Stomach (tissue), 9 donors: Measurements from ENCODE around the gene GPR6. TPM values are rescaled to one million over a fixed set of nuclear protein-coding genes. Genes with fewer than 3 reads are reported as not detected.

Source experiments
- DNase-seq, 2 donors: peaks; one replicate each; pipeline versions ENCODE4 v3.0.0 to v3.0.0-alpha.2; 2013 to 2019
- H3K27ac ChIP-seq, 5 donors: fragments of 200-600 bp in 4 of 5; sonication (generic) in 4 of 5; one replicate each; pipeline ENCODE4 v1.5.1; 2013 to 2019; ENCODE audit warnings: mild to moderate bottlenecking in 1 of 5, moderate library complexity in 1 of 5
- H3K27me3 ChIP-seq, 3 donors: fragments of 200-600 bp; sonication (generic); one replicate each; pipeline ENCODE4 v1.5.1; 2017 to 2019; ENCODE audit warnings: mixed run types in 1 of 3
- H3K36me3 ChIP-seq, 4 donors: fragments of 200-600 bp; sonication (generic); 1 replicate in 3 of 4; 2 replicates in 1 of 4; pipeline ENCODE4 v1.5.1; 2016 to 2019
- H3K4me1 ChIP-seq, 4 donors: fragments of 200-600 bp; sonication (generic); one replicate each; pipeline ENCODE4 v1.5.1; 2016 to 2019
- H3K4me3 ChIP-seq, 4 donors: fragments of 200-600 bp; sonication (generic) in 3 of 4; one replicate each; pipeline ENCODE4 v1.5.1; 2016 to 2019; ENCODE audit warnings: mild to moderate bottlenecking in 1 of 4
- H3K9me3 ChIP-seq, 4 donors: fragments of 200-600 bp; sonication (generic); one replicate each; pipeline ENCODE4 v1.5.1; 2016 to 2019
- EP300 ChIP-seq: sonication (generic); formaldehyde crosslinking; IDR thresholded peaks from one replicate; pipeline ENCODE4 v1.6.1; 2017; ENCODE audit warnings: antibody characterized with exemption
- POLR2A ChIP-seq, 4 donors: fragments of 450-650 bp; IDR thresholded peaks; one replicate each; pipeline ENCODE4 v1.6.1; 2016; ENCODE audit warnings: antibody characterized with exemption in 4 of 4, control low read depth in 2 of 4, mild to moderate bottlenecking in 1 of 4, moderate library complexity in 1 of 4
- POLR2AphosphoS5 ChIP-seq, 3 donors: sonication (generic); formaldehyde crosslinking; IDR thresholded peaks; one replicate each; pipeline ENCODE4 v1.6.1; 2016; ENCODE audit warnings: antibody characterized with exemption in 3 of 3
- WGBS, 5 donors: extraction: QIAGEN DNeasy Blood & Tissue Kit in 3 of 5; methylation state at CpG; one replicate each; pipeline versions ENCODE4 v1.1.5 to v1.1.7; 2013 to 2018; 5-methylcytosine and 5-hydroxymethylcytosine counted together
- intact Hi-C: fragments of 100-400 bp; cut with DNase I; formaldehyde crosslinking; loops from one replicate; pipeline ENCODE4 v1.15.1; 2023; ENCODE audit warnings: low total_unique reads
- polyA plus RNA-seq, 3 donors: library from polyadenylated mRNA; stranded (reverse); fragments of 200-250 nt; gene quantifications; one replicate each; pipeline ENCODE4 v1.2.3, GENCODE V29; 2013
- total RNA-seq, 5 donors: library from RNA; depleted of rRNA; stranded (reverse); fragments of >200 nt; gene quantifications; one replicate each; pipeline versions ENCODE4 v1.1.0 to v1.2.3, GENCODE V29; 2014 to 2016
- TF ChIP-seq, protein P1 (sequence below), 7 experiments: fragments of 450-650 bp in 4 of 7; fragments of 200-600 bp in 3 of 7; sonication (generic) in 3 of 7; IDR thresholded peaks; one replicate each; pipeline ENCODE4 v1.5.1; 2016 to 2019; ENCODE audit warnings: antibody characterized with exemption in 7 of 7, control low read depth in 2 of 7, mild to moderate bottlenecking in 1 of 7
- donor health status: healthy with polysubstance abuse.
- donor health status: Bipolar disorder and iron deficiency.
- donor health status: healthy.

The GPR6 gene
- total and polyA plus RNA-seq, 8 donors, result 0.05 TPM; not detected in 7

DNA sequence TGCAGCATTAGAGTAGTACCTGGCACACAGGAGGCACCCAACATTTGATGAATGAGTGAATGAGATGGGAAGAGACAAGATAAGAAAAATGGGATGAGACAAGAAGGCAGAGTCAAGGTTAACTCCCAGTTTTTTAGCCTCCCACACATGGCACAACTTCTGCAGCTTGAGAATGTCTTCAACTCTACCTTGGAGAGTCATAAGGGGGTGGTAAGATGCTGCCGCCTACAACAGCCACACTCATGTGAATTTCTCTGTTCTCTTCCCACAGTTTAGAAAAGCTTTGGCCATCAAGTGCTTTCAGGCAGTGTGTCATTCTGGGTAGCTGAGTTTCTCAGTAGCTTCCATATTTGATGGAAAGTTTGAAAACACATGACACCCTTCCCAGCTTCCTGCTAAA lies 19.5 kb upstream of the GPR6 start:
- intact Hi-C loops, result no loop called here
- WGBS, 5 donors, result 82 to 100% (median 93%) methylated on average over 1 of the region's 1 CpG
- no peak for DNase-seq
- no peak overlapping the region for H3K4me3 ChIP-seq
- H3K4me1 ChIP-seq, result no peaks in the 10 kb centered on the region
- TF ChIP-seq, protein P1, sequence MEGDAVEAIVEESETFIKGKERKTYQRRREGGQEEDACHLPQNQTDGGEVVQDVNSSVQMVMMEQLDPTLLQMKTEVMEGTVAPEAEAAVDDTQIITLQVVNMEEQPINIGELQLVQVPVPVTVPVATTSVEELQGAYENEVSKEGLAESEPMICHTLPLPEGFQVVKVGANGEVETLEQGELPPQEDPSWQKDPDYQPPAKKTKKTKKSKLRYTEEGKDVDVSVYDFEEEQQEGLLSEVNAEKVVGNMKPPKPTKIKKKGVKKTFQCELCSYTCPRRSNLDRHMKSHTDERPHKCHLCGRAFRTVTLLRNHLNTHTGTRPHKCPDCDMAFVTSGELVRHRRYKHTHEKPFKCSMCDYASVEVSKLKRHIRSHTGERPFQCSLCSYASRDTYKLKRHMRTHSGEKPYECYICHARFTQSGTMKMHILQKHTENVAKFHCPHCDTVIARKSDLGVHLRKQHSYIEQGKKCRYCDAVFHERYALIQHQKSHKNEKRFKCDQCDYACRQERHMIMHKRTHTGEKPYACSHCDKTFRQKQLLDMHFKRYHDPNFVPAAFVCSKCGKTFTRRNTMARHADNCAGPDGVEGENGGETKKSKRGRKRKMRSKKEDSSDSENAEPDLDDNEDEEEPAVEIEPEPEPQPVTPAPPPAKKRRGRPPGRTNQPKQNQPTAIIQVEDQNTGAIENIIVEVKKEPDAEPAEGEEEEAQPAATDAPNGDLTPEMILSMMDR (IDR thresholded peaks at IDR 0.05), result no peak
- no peak for TF ChIP-seq EP300
- no peaks in the 10 kb centered on the region for H3K36me3 ChIP-seq
- no peak overlapping the region for H3K27ac ChIP-seq
- H3K9me3 ChIP-seq, result no peaks in the 10 kb centered on the region
- no peaks in the 10 kb centered on the region for H3K27me3 ChIP-seq

DNA sequence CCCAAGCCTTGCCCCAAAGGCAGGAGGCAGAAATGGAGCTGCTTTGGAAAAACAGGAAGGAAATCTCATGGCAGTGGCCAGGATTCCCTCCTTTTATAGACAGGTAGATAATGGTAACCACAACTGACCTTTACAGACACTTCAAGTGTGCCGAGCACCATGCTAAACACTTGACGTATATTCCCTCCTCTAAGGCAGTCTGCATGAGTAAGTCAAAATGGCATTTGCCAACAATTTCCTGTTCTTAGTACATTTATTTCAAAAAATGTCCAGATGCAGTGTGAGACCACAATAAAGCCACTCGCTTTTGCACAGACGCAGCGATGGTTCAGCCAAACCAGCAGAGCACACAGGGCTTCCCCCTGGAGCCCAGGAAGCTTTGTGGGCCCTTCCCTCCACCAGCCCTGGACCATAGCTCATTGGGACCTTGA lies 16.5 kb upstream of the GPR6 start:
- TF ChIP-seq POLR2A (IDR thresholded peaks at IDR 0.05) (no peak), EP300 (no peak), POLR2AphosphoS5 (IDR thresholded peaks at IDR 0.05) (no peak)
- TF ChIP-seq, protein P1 (IDR thresholded peaks at IDR 0.05), result no peak
- Histone ChIP-seq H3K9me3 (no peaks in the 10 kb centered on the region), H3K4me3 (no peak overlapping the region), H3K27me3 (no peaks in the 10 kb centered on the region), H3K27ac (no peak overlapping the region), H3K4me1 (no peaks in the 10 kb centered on the region), H3K36me3 (no peaks in the 10 kb centered on the region)
- DNase-seq, result no peak
- intact Hi-C loops, result no loop called here
- WGBS, 5 donors, result 75 to 89% (median 82%) methylated on average over 5 of the region's 5 CpGs

DNA sequence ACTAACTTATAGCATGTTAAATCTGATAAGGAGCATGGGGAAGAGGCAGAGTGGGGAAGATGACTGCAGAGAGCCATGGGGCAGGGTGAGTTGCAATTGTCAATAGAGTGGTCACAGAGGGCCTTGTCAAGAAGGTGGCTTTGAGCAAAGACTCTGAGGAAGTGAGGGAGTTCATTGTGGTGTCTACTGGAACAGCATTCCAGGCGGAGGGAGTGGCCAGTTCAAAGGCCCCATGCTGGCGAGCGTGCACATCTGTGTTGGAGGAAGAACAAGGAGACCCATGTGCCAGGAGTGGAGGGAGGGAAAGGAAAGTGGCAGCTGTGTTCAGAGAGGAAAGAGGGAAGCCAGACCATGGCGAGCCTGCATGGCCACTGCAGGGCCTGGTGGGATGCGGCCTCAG lies 15.8 kb upstream of the GPR6 start:
- 71 to 98% (median 86%) methylated on average over 5 of the region's 5 CpGs for WGBS, 5 donors
- Histone ChIP-seq H3K4me1 (no peaks in the 10 kb centered on the region), H3K36me3 (no peaks in the 10 kb centered on the region), H3K27ac (no peak overlapping the region), H3K27me3 (no peaks in the 10 kb centered on the region), H3K9me3 (no peaks in the 10 kb centered on the region), H3K4me3 (no peak overlapping the region)
- DNase-seq, result no peak
- TF ChIP-seq EP300 (no peak), POLR2AphosphoS5 (IDR thresholded peaks at IDR 0.05) (no peak), POLR2A (IDR thresholded peaks at IDR 0.05) (no peak)
- TF ChIP-seq, protein P1 (IDR thresholded peaks at IDR 0.05), result no peak
- intact Hi-C loops, result no loop called here

DNA sequence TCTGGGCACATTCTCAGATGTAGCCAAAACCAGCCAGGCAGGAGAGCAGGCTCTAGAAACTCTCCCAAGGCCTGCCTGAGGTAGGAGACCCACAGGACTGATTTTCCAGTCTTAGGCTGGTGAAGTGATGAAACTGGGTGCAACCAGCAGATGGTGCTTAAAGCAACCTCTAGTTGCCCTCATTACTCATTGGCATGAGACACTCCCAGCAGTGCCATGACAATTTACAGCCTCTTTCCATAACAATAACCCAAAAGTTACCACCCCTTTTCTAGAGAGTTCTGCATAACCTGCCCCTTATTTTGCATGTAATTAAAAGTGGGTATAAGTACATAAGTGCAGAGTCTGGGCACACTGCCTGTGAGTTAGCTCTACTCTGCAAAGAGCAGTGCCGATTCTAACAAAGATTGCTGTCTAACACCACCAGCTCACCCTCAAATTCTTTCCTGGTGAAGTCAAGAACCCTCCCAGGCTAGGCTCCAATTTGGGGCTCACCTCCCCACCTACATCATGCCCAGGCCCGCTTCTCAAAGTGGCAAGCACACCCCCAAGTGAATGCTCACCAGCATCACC lies 14.4 kb upstream of the GPR6 start:
- Histone ChIP-seq H3K27ac (no peak overlapping the region), H3K36me3 (no peaks in the 10 kb centered on the region), H3K4me3 (no peak overlapping the region), H3K27me3 (no peaks in the 10 kb centered on the region), H3K9me3 (no peaks in the 10 kb centered on the region), H3K4me1 (no peaks in the 10 kb centered on the region)
- DNase-seq, result no peak
- 91 to 96% (median 92%) methylated on average over 2 of the region's 2 CpGs for WGBS, 5 donors
- TF ChIP-seq, protein P1 (IDR thresholded peaks at IDR 0.05), result no peak
- TF ChIP-seq POLR2A (IDR thresholded peaks at IDR 0.05) (no peak), POLR2AphosphoS5 (IDR thresholded peaks at IDR 0.05) (no peak), EP300 (no peak)
- intact Hi-C loops, result no loop called here
